GM19099 (cell line): ENCODE data around the gene SLFN12L.

Experiments used
- POLR2A ChIP-seq: IDR thresholded peaks from 3 replicates; pipeline ENCODE4 v1.6.1; 2011; ENCODE audit warnings: low read depth; ENCODE audit not compliant: insufficient read length; ENCODE audit errors: extremely low read depth

The SLFN12L gene

DNA sequence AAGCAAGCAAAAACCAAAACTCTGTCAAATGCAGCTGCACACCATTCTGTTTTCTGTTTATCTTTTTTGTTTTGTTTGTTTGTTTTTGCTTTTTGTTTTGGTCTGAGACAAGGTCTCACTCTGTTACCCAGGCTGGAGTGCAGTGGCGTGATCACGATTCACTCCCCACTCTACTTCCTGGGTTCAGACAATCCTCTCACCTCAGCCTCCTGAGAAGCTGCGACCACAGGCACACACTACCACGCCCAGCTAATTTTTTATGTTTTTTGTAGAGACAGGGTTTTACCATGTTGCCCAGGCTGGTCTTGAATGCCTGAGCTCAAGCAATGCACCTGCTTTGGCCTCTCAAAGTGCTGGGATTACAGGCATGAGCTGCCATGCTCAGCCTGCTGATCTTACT is 69.7 kb downstream of the SLFN12L start:
- no peak for TF ChIP-seq POLR2A

DNA sequence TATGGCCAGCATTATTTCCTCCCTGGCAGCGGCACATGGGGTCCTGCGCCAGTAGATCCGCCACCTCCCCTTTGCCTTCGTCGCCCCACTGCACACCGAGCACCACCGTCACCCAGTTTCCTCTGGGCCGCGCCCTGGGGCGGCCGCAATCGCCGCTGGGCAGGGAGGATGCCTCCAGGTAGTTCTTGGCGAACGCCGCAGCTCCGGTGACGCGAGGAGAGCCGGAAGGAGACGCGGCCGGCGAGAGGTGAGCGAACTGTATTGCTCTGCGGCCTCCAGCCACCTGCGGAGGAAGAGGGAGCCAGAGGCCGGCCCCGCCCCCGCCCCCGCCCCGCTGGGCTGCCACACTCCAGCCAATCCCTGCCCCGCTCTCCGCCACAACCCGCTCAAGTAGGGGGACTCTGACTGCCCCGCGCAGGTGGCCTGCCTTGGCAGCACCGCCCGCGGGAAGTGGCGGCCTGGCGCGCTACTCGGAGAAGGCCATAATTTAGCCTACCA is 77.1 kb downstream of the SLFN12L start:
- peak; percentile 55 for TF ChIP-seq POLR2A

DNA sequence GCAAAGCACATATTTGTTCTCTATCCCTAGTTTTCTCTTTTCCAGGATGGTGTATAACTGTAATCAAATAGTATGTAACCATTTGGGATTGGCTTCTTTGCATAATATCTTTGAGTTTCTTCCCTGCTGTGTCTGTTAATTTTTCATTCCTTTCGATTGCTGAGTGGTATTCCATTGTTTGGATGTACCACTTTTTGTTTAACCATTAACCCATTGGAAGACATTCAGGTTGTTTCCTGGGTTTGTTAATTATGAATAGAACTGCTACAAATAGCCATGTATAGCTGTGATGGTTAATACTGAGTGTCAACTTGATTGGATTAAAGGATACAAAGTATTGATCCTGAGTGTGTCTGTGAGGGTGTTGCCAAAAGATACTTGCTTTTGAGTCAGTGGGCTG is 84.3 kb downstream of the SLFN12L start:
- no peak for TF ChIP-seq POLR2A

DNA sequence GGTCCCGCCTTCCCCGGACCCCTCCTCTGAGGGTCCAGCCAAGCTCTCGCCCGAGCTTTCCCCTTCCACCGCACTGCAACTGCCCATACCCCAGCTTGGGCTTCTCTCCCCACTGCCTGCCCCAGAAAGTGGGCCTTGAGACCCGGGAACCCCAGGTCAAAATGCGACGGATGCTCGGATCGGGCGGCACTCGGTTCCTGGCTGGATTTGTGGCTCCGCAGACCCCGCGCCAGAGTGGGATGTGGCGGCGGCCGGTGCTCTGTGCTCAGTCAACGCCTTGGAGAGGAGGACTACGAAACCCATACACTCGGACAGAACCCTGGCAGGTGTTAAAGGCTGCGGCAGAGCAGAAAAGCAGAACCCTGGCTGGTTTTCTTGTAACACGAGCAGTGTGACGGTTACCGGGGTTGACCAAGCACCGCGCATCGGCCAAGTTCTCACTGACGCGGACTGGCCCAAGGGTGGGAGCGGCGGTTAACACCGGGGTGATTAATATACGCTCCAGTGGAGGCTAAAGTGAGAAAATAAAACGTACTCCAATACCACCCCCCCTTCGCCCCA is 88.0 kb downstream of the SLFN12L start:
- peak; percentile 36 for TF ChIP-seq POLR2A

- peak; percentile 16 for TF ChIP-seq POLR2A
Measured at GRCh38 chr17:35448899-35449227, 88.6 kb downstream of the SLFN12L start.

DNA sequence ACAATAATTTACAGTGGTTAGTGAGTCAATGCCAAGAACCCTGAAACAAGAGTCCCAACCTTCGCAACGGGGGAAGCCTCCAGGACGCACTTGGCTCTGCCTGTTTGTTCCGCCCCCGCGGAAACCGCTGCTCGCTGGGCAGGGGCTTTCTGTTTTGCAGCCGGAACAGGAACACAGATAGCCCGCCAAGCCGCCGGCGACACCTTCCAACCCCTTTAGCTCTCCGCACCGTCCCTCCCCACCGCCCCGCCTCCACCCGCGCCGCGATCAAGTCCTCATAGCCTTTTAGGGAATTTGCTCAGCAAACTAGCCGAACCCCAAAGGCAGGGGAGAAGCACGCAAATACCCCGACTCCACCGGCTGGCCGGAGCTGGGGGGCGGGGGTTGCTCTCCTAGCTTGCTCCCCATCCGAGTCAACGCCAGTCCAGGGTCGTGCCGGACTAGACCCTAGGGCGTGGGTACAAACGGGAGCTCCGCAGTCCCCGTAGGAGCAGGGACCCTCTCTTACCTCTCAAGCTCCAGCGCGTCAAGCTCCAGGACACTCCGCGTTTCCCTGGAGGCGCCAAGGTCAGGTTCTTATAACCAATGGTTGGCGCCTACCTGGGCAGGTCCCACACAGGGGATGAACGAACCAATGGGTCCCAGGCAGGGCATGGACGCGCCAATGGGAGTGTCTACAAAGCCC is 89.1 kb downstream of the SLFN12L start, which contains the start of gene SLFN13:
TSS of gene SLFN13 (minus strand) at position 553 of the 685 bp plus-strand sequence. CDS start 3,086 bp downstream, outside the sequence.
- peak; percentile 69 for TF ChIP-seq POLR2A

DNA sequence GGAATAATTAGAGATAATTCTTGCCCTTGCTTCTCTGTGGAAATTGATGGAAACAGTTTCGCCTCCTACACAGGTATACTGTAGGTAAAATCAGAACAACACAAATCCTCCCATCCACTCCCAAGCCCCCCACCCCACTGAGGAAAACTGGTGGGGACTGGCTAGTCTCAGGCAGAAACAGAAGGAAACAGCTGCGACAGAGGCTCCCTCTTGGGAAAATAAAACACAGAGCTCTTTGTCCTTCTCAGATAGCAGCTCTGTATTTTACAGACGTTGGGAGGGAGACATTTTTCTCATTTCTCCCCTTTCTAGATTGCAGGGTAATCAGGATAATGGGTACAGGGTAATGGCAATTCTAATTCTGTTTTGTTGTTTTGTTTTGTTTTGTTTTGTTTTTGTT is 90.0 kb downstream of the SLFN12L start:
- no peak for TF ChIP-seq POLR2A

DNA sequence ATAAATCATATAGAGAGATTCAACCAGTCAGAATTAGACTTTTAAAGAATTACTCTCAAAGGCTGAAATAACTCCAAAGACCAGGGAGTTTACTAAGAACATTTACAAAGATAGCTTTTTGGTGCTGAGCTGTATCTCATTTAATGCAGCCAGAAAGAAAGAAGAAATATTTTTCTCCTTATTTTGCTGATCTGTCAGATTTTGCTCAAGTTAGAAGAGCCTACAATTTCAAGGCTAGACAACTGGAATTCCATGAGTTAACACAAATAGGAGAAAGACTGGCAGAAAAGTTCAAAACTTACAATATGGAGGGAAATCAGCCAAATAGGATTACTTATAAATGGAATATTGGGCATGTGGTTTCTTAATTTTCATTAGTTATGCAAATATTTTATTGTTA is 99.0 kb downstream of the SLFN12L start:
- no peak for TF ChIP-seq POLR2A

- peak; percentile 21 for TF ChIP-seq POLR2A
Measured at GRCh38 chr17:35433075-35433894, 104.2 kb downstream of the SLFN12L start.

DNA sequence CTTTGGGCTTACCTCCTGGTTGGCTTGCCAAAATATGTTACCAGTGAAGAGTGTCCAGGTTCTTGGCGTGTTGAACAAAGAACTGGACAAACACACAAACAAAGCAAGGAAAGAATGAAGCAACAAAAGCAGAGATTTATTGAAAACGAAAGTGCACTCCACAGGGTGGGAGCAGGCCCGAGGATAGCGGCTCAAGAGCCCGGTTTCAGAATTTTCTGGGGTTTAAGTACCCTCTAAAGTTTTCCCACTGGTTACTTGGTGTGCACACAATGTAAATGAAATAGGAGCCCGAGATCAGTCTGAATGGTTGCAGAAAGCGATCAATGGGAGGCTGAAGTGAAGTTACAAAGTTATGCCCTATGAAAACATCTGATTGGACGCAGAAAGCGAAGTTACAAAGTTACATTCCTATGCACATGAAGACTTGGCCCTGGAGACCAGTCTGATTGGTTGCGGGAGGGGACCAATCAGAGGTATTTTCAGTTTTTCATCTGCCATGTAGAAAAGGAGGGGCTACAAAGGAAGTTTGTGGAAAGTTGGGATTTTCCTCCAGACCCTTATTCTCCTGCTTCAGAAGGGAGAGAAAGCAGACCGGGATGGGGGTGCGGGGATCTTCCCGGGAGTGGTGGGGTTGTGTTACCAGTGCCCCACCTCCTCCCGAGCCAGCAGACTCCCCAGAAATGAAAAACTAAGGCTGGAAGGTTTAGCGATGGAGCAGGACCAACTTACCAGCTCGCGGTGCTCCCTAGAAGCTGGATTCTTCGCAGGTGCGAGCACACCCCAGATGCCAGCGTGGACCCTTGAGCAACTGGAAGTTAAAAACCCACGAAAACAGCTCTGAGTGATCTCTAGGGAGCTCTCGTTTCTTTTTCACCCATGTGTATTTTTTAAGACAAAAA is 105.1 kb downstream of the SLFN12L start, which contains the start of gene SLFN12:
TSS of gene SLFN12 (minus strand) at position 325 of the 899 bp plus-strand sequence. CDS start 9,472 bp downstream, outside the sequence.
- peak; percentile 55 for TF ChIP-seq POLR2A

- TF ChIP-seq POLR2A = no peak
Measured at GRCh38 chr17:35429702-35430101, 107.8 kb downstream of the SLFN12L start.

DNA sequence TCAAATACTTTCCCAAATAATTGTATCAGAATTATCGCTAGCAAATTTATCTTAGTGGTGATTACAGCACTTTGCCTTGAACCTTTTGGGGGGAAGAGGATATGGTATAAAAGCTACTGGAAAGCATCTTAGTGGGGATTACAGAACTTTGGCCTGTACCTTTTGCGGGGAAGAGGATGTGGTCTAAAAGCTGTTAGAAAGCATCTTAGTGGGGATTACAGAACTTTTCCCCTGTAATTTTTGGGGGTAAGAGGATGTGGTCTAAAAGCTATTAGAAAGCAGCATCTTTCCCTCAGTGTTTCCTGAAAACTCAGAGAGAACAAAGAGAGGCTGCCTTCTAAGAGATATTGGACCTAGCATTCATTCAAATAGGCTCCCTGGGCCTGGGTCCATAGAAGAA is 109.2 kb downstream of the SLFN12L start:
- no peak for TF ChIP-seq POLR2A

- no peak for TF ChIP-seq POLR2A
Measured at GRCh38 chr17:35423761-35424160, 113.7 kb downstream of the SLFN12L start.
